K562 (cell line): Measurements from ENCODE around the gene VWA3A. TPM values are rescaled to one million over a fixed set of nuclear protein-coding genes. Genes with fewer than 3 reads are reported as not detected.

Source experiments
- ATAC-seq: fragments of 200-7000 bp; cut with Tn5 transposase; 3 replicates; pipeline ENCODE4 v1.9.1; 2020; ENCODE audit warnings: moderate library complexity
- BruUV-seq: library from RNA; stranded (reverse); fragments of 400-500 nt; replicated peaks from 2 replicates; lab custom pipeline; 2021; lab: Mats Ljungman, UMichigan
- CTCF ChIA-PET: fragments of 300-600 bp; formaldehyde crosslinking; extraction: SDS; loops from one replicate; lab custom pipeline; 2021; ENCODE audit warnings: low intra/inter-chr PET ratio; lab: Yijun Ruan, JAX
- POLR2A ChIA-PET: fragments of 300-600, 350-650 bp; sonication (Branson Sonifier 250); formaldehyde crosslinking; extraction: SDS; loops from one replicate; lab custom pipeline; 2021; ENCODE audit warnings: antibody characterized with exemption, inconsistent platforms; lab: Yijun Ruan, JAX
- DNase-seq, 4 experiments: peaks; one replicate each; pipeline versions ENCODE4 v3.0.0 to v3.0.0-alpha.2; 2011 to 2018; ENCODE audit warnings: low spot score in 3 of 4, mixed read lengths in 3 of 4; ENCODE audit errors: extremely low read depth in 1 of 4
- FAIRE-seq: peaks from 2 replicates; lab custom pipeline; 2011; peaks lifted over from hg19 to GRCh38; lab: Jason Lieb, UNC
- H2AFZ ChIP-seq: 2 replicates; pipeline ENCODE4 v1.6.0; 2011; ENCODE audit warnings: low read depth, low read length, control low read depth, inconsistent platforms
- H3K27ac ChIP-seq: fragments of 200-600 bp; 3 replicates; pipeline ENCODE4 v1.8.0; 2011; ENCODE audit warnings: low read depth, mild to moderate bottlenecking, control low read depth, inconsistent platforms, low read length, moderate library complexity, mixed read lengths; ENCODE audit errors: extremely low read depth
- H3K27me3 ChIP-seq, 2 experiments: fragments of 300-600 bp in 1 of 2; 2 replicates in 1 of 2; 3 replicates in 1 of 2; pipeline versions ENCODE4 v1.6.0 to v1.8.0; 2011; ENCODE audit warnings: inconsistent platforms in 2 of 2, low read length in 2 of 2, mild to moderate bottlenecking in 1 of 2, mixed read lengths in 1 of 2, moderate library complexity in 1 of 2; ENCODE audit not compliant: control insufficient read depth in 2 of 2, insufficient read depth in 2 of 2
- H3K36me3 ChIP-seq: fragments of 300-600 bp; 3 replicates; pipeline ENCODE4 v1.8.0; 2011; ENCODE audit warnings: mild to moderate bottlenecking, low read length, inconsistent platforms; ENCODE audit not compliant: control insufficient read depth, insufficient read depth
- H3K4me1 ChIP-seq, 2 experiments: fragments of 200-600 bp in 1 of 2; replicated peaks in 1 of 2; 2 replicates in 1 of 2; 3 replicates in 1 of 2; pipeline versions ENCODE4 v1.5.1 to v1.8.0; 2011; ENCODE audit warnings: inconsistent platforms in 2 of 2, low read length in 2 of 2, mild to moderate bottlenecking in 1 of 2, mixed read lengths in 1 of 2, moderate library complexity in 1 of 2; ENCODE audit not compliant: control insufficient read depth in 2 of 2, insufficient read depth in 2 of 2
- H3K4me2 ChIP-seq: 2 replicates; pipeline ENCODE4 v1.6.1; 2011; ENCODE audit warnings: low read length, control low read depth, inconsistent platforms, mixed read lengths; ENCODE audit not compliant: insufficient read depth
- H3K4me3 ChIP-seq: fragments of 200-600 bp; sonication (generic), shearing (Covaris generic); 2 replicates; pipeline ENCODE4 v1.5.1; 2016; ENCODE audit warnings: control low read depth, inconsistent platforms
- H3K79me2 ChIP-seq: fragments of 200-600 bp; 3 replicates; pipeline ENCODE4 v1.8.0; 2011; ENCODE audit warnings: low read length, inconsistent platforms; ENCODE audit not compliant: control insufficient read depth, insufficient read depth
- H3K9ac ChIP-seq, 2 experiments: 2 replicates each; pipeline versions ENCODE4 v1.6.0 to v1.6.1; 2011; ENCODE audit warnings: low read depth in 2 of 2, low read length in 2 of 2, control low read depth in 1 of 2, inconsistent platforms in 1 of 2, mild to moderate bottlenecking in 1 of 2, mixed read lengths in 1 of 2; ENCODE audit not compliant: insufficient read depth in 1 of 2
- H3K9me1 ChIP-seq: one replicate; pipeline ENCODE4 v1.6.0; 2011; ENCODE audit warnings: inconsistent platforms, mild to moderate bottlenecking, low read length, moderate library complexity; ENCODE audit not compliant: control insufficient read depth, insufficient read depth
- H3K9me3 ChIP-seq: replicated peaks from 2 replicates; pipeline ENCODE4 v1.5.1; 2011; ENCODE audit warnings: low read depth, low read length, inconsistent platforms; ENCODE audit not compliant: control insufficient read depth, insufficient read depth
- H4K20me1 ChIP-seq: replicated peaks from 2 replicates; pipeline ENCODE4 v1.6.1; 2011; ENCODE audit warnings: low read length, inconsistent platforms, mixed read lengths; ENCODE audit not compliant: control insufficient read depth, insufficient read depth
- BRD9 ChIP-seq: fragments of 450-650 bp; IDR thresholded peaks from 2 replicates; pipeline ENCODE4 v1.6.1; 2018; ENCODE audit warnings: low read depth; ENCODE audit not compliant: partially characterized antibody
- CHD1 ChIP-seq: fragments of 200-600 bp; sonication (generic); IDR thresholded peaks from one replicate; pipeline ENCODE4 v1.6.1; 2012; ENCODE audit warnings: mild to moderate bottlenecking, moderate library complexity, low read length, inconsistent platforms
- CHD2 ChIP-seq: IDR thresholded peaks from 2 replicates; pipeline ENCODE4 v1.6.1; 2011; ENCODE audit warnings: low read depth, low read length
- DLX4 ChIP-seq: fragments of 250-450 bp; sonication (Bioruptor Pico); IDR thresholded peaks from 2 replicates; pipeline ENCODE4 v1.6.1; 2021; ENCODE audit warnings: mild to moderate bottlenecking
- HINFP ChIP-seq: fragments of 450-650 bp; conservative IDR thresholded peaks from 2 replicates; pipeline ENCODE4 v1.6.1; 2016; ENCODE audit warnings: missing genetic modification characterization, low read depth, mild to moderate bottlenecking, control low read depth, missing compliant biosample characterization
- MXI1 ChIP-seq: IDR thresholded peaks from 2 replicates; pipeline ENCODE4 v1.6.1; 2011; ENCODE audit warnings: low read depth, mild to moderate bottlenecking, improper control_type of control experiment, low read length
- NR0B1 ChIP-seq: fragments of 450-650 bp; IDR thresholded peaks from one replicate; pipeline ENCODE4 v1.6.1; 2018; ENCODE audit warnings: mild to moderate bottlenecking, moderate library complexity; ENCODE audit not compliant: partially characterized antibody
- SRF ChIP-seq, 2 experiments: fragments of 250-450, 450-650 bp in 1 of 2; sonication (Bioruptor Pico) in 1 of 2; sonication (generic) in 1 of 2; formaldehyde crosslinking; IDR thresholded peaks; 2 replicates each; pipeline versions ENCODE4 v1.5.0 to v1.5.1; 2020 to 2022; ENCODE audit warnings: mild to moderate bottlenecking in 1 of 2, missing genetic modification reagents in 1 of 2
- TSC22D4 ChIP-seq: fragments of 450-650 bp; IDR thresholded peaks from 2 replicates; pipeline ENCODE4 v1.6.1; 2016; ENCODE audit warnings: missing genetic modification characterization, missing biosample characterization, control low read depth
- WGBS: fragments of 100-300 bp; shearing (Covaris generic); methylation state at CpG from one replicate; pipeline ENCODE4 v1.1.6; 2016; ENCODE audit warnings: low coverage, mixed read lengths; ENCODE audit not compliant: insufficient coverage; ENCODE audit errors: missing lambda C conversion rate; 5-methylcytosine and 5-hydroxymethylcytosine counted together
- in situ Hi-C: fragments of 300-500 bp; cut with MboI; formaldehyde crosslinking; loops from 4 replicates; pipeline ENCODE4 v1.15.0; 2018; ENCODE audit warnings: inconsistent platforms, mixed read lengths
- intact Hi-C: fragments of 100-400 bp; cut with micrococcal nuclease; formaldehyde crosslinking; loops from 2 replicates; pipeline ENCODE4 v1.14.2; 2022
- polyA plus RNA-seq, 8 experiments: library from polyadenylated mRNA; depleted of rRNA in 4 of 8; stranded (reverse) in 5 of 8; unstranded in 3 of 8; fragments of >200 nt; fragmentation: Nextera tagmentation in 2 of 8; fragmentation: Illumina TruSeq in 1 of 8; extraction: Ambion mirVana in 2 of 8; extraction: Trizol in 1 of 8; gene quantifications; 2 replicates each; pipeline versions ENCODE4 v1.2.1 to v1.2.3, GENCODE V29; 2011 to 2014; ENCODE audit warnings: inconsistent platforms in 1 of 8, missing spikeins in 1 of 8
- total RNA-seq, 7 experiments: library from RNA; depleted of rRNA in 6 of 7; stranded (reverse); fragments of >200 nt in 6 of 7; fragmentation: Illumina TruSeq in 2 of 7; extraction: Trizol in 2 of 7; gene quantifications; 2 replicates each; pipeline versions ENCODE4 v1.2.1 to v1.2.3, GENCODE V29; 2011 to 2021; ENCODE audit warnings: low replicate concordance in 1 of 7

Gene VWA3A
- total and polyA plus RNA-seq, 9 of the 15 experiments (the other 6 are each of a cell fraction or from before 2014, with no cell fraction given) = not detected

GRCh38 chr16:22165508-22166285 is 73.4 kb downstream of the VWA3A start:
- Histone ChIP-seq H3K36me3 (no peaks in the 10 kb centered on the region), H3K4me3 (no peak overlapping the region), H3K27ac (no peak overlapping the region), H3K4me1 (peaks cover 0 to 8% of the 10 kb centered on the region in 2 experiments; a peak in 2 of 5 replicates), H3K9ac (no peak overlapping the region), H3K9me1 (no peaks in the 10 kb centered on the region), H4K20me1 (0 out of 2 replicates have a peak, but pooled peaks cover 2% of the 10 kb centered on the region), H2AFZ (no peak overlapping the region), H3K79me2 (no peaks in the 10 kb centered on the region), H3K27me3 (peaks cover 18 to 58% of the 10 kb centered on the region in 2 experiments), H3K4me2 (no peak overlapping the region), H3K9me3 (no peaks in the 10 kb centered on the region)
- no TSS peak for BruUV-seq
- no peak for DNase-seq
- CTCF ChIA-PET = no interaction called here
- POLR2A ChIA-PET = interaction anchor here (0.6 to 1.2 kb wide), 2 partner anchors 25 to 108 kb away, joined by 3 to 4 read pairs; no protein-coding TSS in a partner anchor
- TF ChIP-seq SRF (CRISPR knock-in tag; IDR thresholded peaks at IDR 0.05) (no peak), TSC22D4 (tag) (no peak), CHD1 (no peak), NR0B1 (no peak), MXI1 (no peak), CHD2 (no peak), BRD9 (no peak), DLX4 (CRISPR knock-in tag) (no peak), HINFP (tag) (no peak)
- intact Hi-C loops (no loop called here), in situ Hi-C loops (no loop called here)
- no peak for FAIRE-seq
- no peak for ATAC-seq
- WGBS = 3% methylated on average over 15 of the region's 16 CpGs
